KMS-11 (cell line): ENCODE data around the gene PSG5.
"Not testable (repeated sequence)": the region's sequence is repeated elsewhere in the genome, so short reads cannot be mapped to it uniquely, and the experiment has no call there.

ENCODE experiments used
- H2AFZ ChIP-seq: fragments of 200-600 bp; sonication (generic); 2 replicates; pipeline ENCODE4 v1.6.1; 2016; ENCODE audit warnings: antibody characterized with exemption, mixed run types, low read depth
- H3K27ac ChIP-seq: fragments of 200-600 bp; sonication (generic); 2 replicates; pipeline ENCODE4 v1.6.1; 2016; ENCODE audit warnings: mild to moderate bottlenecking, mixed run types
- H3K27me3 ChIP-seq: fragments of 200-600 bp; sonication (generic); 2 replicates; pipeline ENCODE4 v1.6.1; 2017; ENCODE audit warnings: mild to moderate bottlenecking, low read depth, mixed run types, moderate library complexity; ENCODE audit not compliant: insufficient read depth
- H3K36me3 ChIP-seq: fragments of 200-600 bp; sonication (generic); 2 replicates; pipeline ENCODE4 v1.6.1; 2017; ENCODE audit warnings: mild to moderate bottlenecking, mixed run types; ENCODE audit not compliant: insufficient read depth
- H3K4me1 ChIP-seq: fragments of 200-600 bp; sonication (generic); 2 replicates; pipeline ENCODE4 v1.6.1; 2016; ENCODE audit warnings: mild to moderate bottlenecking, low read depth, mixed run types; ENCODE audit not compliant: poor library complexity, severe bottlenecking
- H3K4me2 ChIP-seq: fragments of 200-600 bp; sonication (generic); 2 replicates; pipeline ENCODE4 v1.7.0; 2016; ENCODE audit warnings: mild to moderate bottlenecking, mixed run types
- H3K4me3 ChIP-seq: fragments of 200-600 bp; sonication (generic); IDR thresholded peaks from 2 replicates; pipeline ENCODE4 v1.6.1; 2017; ENCODE audit warnings: low read depth, low read length, mixed read lengths; ENCODE audit not compliant: insufficient read depth
- H3K79me2 ChIP-seq: fragments of 200-600 bp; sonication (generic); 2 replicates; pipeline ENCODE4 v1.6.1; 2016; ENCODE audit warnings: low read depth, mixed run types; ENCODE audit not compliant: insufficient read depth
- H3K9ac ChIP-seq: fragments of 200-600 bp; sonication (generic); 2 replicates; pipeline ENCODE4 v1.6.1; 2016; ENCODE audit warnings: mild to moderate bottlenecking, mixed run types
- H4K20me1 ChIP-seq: fragments of 200-600 bp; sonication (generic); 2 replicates; pipeline ENCODE4 v1.6.1; 2016; ENCODE audit warnings: mild to moderate bottlenecking, mixed run types; ENCODE audit not compliant: insufficient read depth
- CTCF ChIP-seq: fragments of 200-600 bp; sonication (generic); conservative IDR thresholded peaks from 2 replicates; pipeline ENCODE4 v1.6.1; 2017; ENCODE audit warnings: low read depth, mild to moderate bottlenecking, antibody characterized with exemption, low read length, moderate library complexity, mixed read lengths

PSG5 gene

DNA sequence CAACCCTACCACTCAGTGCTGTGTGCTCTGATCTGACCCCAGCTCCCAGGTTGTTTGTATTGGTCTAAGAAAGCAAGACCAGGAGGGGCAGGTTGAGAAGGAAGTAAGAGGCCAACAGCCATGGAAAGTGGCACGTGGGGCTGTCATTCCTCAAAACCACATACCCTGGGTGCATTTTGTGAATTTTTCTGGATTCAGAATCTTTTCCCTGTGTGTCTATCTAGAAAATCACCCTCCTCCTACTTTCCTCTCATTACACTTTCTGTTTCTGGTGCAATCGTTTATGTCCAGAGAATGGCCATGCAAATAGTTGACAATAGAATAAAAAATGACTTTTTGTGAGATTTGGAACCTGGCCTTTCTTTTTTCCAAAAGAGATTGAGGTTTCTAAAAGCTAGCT lies 24.1 kb downstream of the PSG5 start:
- H3K9ac ChIP-seq, H3K4me2 ChIP-seq, H3K4me1 ChIP-seq, H3K36me3 ChIP-seq, H4K20me1 ChIP-seq, H2AFZ ChIP-seq, H3K27ac ChIP-seq, H3K4me3 ChIP-seq, H3K79me2 ChIP-seq, H3K27me3 ChIP-seq: not testable (repeated sequence)

DNA sequence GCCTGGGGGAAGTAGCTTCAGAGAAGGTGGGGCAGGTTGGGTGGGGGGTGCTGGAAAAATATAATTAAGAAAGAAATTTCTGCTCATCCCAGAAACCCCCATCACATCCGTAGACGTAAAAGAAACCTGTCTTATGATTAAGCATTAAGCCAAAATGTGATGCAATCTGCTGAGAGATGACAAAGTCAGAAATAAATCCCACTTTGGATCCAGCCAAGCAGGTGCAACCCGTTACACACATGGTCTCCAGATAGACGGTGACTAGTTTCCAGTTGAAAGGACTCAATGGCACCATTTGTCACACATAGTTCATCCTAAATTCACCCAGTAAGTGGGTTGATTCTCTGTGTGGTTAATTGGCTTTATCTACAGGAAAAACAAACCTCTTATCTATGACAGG lies 34.1 kb downstream of the PSG5 start:
- no peak overlapping the region for H3K4me2 ChIP-seq
- H3K27me3 ChIP-seq, result no peaks in the 10 kb centered on the region
- H2AFZ ChIP-seq, result no peak overlapping the region
- no peak overlapping the region for H3K9ac ChIP-seq
- no peaks in the 10 kb centered on the region for H3K4me1 ChIP-seq
- no peak overlapping the region for H3K27ac ChIP-seq
- H4K20me1 ChIP-seq, result no peaks in the 10 kb centered on the region
- no peaks in the 10 kb centered on the region for H3K79me2 ChIP-seq
- H3K4me3 ChIP-seq, result no peak overlapping the region
- no peak for TF ChIP-seq CTCF
- H3K36me3 ChIP-seq, result no peaks in the 10 kb centered on the region

GRCh38 chr19:43149788-43150187 lies 36.5 kb downstream of the PSG5 start:
- not testable (repeated sequence) for H3K27ac ChIP-seq, H3K36me3 ChIP-seq, H2AFZ ChIP-seq, H3K4me2 ChIP-seq, H4K20me1 ChIP-seq, H3K4me3 ChIP-seq, H3K27me3 ChIP-seq, H3K79me2 ChIP-seq, H3K4me1 ChIP-seq, H3K9ac ChIP-seq

DNA sequence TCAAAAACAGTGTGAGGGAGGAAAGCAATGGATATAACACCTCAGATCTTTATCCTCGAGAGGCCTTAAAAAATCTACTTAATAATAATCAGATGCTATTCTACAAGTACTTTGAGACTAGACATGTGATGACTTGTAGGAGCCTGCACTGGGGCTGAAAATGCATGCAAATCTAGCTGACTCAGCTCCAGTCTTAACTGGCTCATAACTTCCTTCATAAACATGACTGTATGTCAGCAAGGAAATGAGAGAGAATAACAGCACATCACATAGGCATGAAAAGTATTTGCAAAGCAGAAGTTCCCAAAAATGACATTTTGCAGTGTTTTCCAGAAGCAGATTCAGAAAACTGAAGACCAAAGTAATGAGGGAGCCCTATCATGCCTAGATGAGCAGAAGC lies 38.1 kb downstream of the PSG5 start:
- H3K27ac ChIP-seq, result no peak overlapping the region
- no peaks in the 10 kb centered on the region for H4K20me1 ChIP-seq
- no peaks in the 10 kb centered on the region for H3K27me3 ChIP-seq
- H3K36me3 ChIP-seq, result no peaks in the 10 kb centered on the region
- no peak for TF ChIP-seq CTCF
- H3K4me2 ChIP-seq, result no peak overlapping the region
- H2AFZ ChIP-seq, result no peak overlapping the region
- no peaks in the 10 kb centered on the region for H3K4me1 ChIP-seq
- no peak overlapping the region for H3K4me3 ChIP-seq
- H3K79me2 ChIP-seq, result no peaks in the 10 kb centered on the region
- no peak overlapping the region for H3K9ac ChIP-seq

DNA sequence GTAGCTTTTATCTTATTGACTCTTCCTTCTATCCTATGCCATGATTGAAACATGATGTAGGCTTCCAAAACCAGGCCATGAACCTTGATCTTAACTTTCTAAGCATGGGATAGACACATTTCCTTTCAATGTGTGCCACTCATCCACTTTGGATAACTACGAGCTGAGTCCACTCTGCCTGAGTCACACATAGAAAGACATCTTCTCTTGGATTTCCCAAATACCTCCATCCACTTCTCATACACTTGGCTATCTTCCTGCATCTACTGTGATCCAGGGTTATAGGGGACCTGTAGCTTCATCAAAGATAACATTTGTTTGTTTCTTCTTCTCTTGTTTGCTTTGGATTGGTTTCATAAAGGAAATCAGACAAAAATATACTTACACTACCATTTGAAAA lies 44.6 kb downstream of the PSG5 start:
- H3K27me3 ChIP-seq, H3K79me2 ChIP-seq, H3K27ac ChIP-seq, H3K4me3 ChIP-seq, H4K20me1 ChIP-seq, H3K9ac ChIP-seq, H3K36me3 ChIP-seq, H3K4me2 ChIP-seq, H2AFZ ChIP-seq, H3K4me1 ChIP-seq: not testable (repeated sequence)

DNA sequence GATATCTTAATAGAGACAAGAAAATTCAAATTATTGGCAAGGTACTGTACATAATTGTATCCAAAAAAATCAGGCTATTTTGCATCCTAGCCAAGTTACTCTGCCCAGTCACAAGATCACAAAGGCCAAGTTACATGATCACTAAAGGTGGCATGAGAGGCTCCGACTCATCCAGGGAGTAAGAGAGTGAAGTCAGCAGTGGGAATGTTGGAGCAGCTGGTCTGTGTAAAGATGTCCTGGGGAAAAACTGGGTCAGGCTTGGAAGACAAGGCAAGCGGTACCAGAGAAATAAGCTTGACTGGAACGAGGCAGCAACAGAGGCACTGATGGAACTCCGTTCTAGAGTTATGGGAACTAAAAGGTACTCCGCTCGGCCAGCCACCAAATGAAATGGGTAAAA lies 53.6 kb downstream of the PSG5 start:
- H3K4me3 ChIP-seq, result no peak overlapping the region
- H3K4me1 ChIP-seq, result no peaks in the 10 kb centered on the region
- H3K4me2 ChIP-seq, result no peak overlapping the region
- H3K27me3 ChIP-seq, result no peaks in the 10 kb centered on the region
- H2AFZ ChIP-seq, result no peak overlapping the region
- no peak overlapping the region for H3K9ac ChIP-seq
- no peaks in the 10 kb centered on the region for H3K36me3 ChIP-seq
- H4K20me1 ChIP-seq, result no peaks in the 10 kb centered on the region
- no peak overlapping the region for H3K27ac ChIP-seq
- no peaks in the 10 kb centered on the region for H3K79me2 ChIP-seq
- TF ChIP-seq CTCF, result no peak

GRCh38 chr19:43131281-43131842 lies 55.0 kb downstream of the PSG5 start:
- not testable (repeated sequence) for H4K20me1 ChIP-seq, H3K36me3 ChIP-seq, H3K4me1 ChIP-seq, H3K4me3 ChIP-seq, H3K4me2 ChIP-seq, H3K79me2 ChIP-seq, H2AFZ ChIP-seq, H3K9ac ChIP-seq, H3K27me3 ChIP-seq, H3K27ac ChIP-seq

GRCh38 chr19:43129197-43129596 lies 57.1 kb downstream of the PSG5 start:
- H3K27me3 ChIP-seq, H3K79me2 ChIP-seq, H3K36me3 ChIP-seq, H2AFZ ChIP-seq, H3K27ac ChIP-seq, H3K4me3 ChIP-seq, H4K20me1 ChIP-seq, H3K9ac ChIP-seq, H3K4me1 ChIP-seq, H3K4me2 ChIP-seq: not testable (repeated sequence)
